Hepatocyte (in vitro differentiated cells): Measurements from ENCODE around the gene GRHL1.

Experiments
- EZH2 ChIP-seq: fragments of 200-600 bp; sonication (generic); IDR thresholded peaks from 2 replicates; pipeline ENCODE4 v1.6.1; 2016; ENCODE audit warnings: antibody characterized with exemption, mild to moderate bottlenecking, borderline replicate concordance
- EZH2phosphoT487 ChIP-seq: fragments of 200-600 bp; sonication (generic); IDR thresholded peaks from one replicate; pipeline ENCODE4 v1.6.1; 2018; ENCODE audit warnings: antibody characterized with exemption, mild to moderate bottlenecking, low read depth, moderate library complexity; ENCODE audit not compliant: unreplicated experiment, severe bottlenecking
- TF ChIP-seq, protein P1 (sequence below): fragments of 200-600 bp; sonication (generic); IDR thresholded peaks from 2 replicates; pipeline ENCODE4 v1.5.1; 2016; ENCODE audit warnings: antibody characterized with exemption, mild to moderate bottlenecking; ENCODE audit not compliant: poor library complexity

DNA sequence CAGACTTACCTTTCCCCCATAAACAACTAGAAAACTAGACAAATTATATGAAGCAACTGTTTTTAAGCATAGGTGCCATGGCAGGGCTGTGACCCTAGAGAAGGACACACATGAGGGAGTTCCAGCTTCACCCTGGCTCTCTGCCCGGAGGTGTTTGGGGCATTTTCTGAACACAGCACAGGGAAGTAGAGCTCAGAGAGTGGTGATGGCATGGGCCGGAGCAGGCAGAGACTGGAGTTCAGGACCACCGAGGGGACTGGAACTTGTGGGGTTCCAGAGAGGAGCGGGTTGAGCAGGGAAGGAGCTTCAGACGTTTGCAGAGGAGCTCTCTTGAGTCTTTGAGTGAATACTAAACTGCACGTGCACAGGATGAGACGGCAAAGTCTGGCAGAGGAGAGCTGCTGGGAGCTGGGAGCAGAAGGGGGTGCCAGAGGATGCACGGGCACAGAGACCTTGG lies 65.3 kb downstream of the GRHL1 start:
- TF ChIP-seq, protein P1, sequence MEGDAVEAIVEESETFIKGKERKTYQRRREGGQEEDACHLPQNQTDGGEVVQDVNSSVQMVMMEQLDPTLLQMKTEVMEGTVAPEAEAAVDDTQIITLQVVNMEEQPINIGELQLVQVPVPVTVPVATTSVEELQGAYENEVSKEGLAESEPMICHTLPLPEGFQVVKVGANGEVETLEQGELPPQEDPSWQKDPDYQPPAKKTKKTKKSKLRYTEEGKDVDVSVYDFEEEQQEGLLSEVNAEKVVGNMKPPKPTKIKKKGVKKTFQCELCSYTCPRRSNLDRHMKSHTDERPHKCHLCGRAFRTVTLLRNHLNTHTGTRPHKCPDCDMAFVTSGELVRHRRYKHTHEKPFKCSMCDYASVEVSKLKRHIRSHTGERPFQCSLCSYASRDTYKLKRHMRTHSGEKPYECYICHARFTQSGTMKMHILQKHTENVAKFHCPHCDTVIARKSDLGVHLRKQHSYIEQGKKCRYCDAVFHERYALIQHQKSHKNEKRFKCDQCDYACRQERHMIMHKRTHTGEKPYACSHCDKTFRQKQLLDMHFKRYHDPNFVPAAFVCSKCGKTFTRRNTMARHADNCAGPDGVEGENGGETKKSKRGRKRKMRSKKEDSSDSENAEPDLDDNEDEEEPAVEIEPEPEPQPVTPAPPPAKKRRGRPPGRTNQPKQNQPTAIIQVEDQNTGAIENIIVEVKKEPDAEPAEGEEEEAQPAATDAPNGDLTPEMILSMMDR, result no peak
- TF ChIP-seq EZH2 (no peak), EZH2phosphoT487 (no peak)
